ENCODE data around the gene ZG16.

The ZG16 gene

DNA sequence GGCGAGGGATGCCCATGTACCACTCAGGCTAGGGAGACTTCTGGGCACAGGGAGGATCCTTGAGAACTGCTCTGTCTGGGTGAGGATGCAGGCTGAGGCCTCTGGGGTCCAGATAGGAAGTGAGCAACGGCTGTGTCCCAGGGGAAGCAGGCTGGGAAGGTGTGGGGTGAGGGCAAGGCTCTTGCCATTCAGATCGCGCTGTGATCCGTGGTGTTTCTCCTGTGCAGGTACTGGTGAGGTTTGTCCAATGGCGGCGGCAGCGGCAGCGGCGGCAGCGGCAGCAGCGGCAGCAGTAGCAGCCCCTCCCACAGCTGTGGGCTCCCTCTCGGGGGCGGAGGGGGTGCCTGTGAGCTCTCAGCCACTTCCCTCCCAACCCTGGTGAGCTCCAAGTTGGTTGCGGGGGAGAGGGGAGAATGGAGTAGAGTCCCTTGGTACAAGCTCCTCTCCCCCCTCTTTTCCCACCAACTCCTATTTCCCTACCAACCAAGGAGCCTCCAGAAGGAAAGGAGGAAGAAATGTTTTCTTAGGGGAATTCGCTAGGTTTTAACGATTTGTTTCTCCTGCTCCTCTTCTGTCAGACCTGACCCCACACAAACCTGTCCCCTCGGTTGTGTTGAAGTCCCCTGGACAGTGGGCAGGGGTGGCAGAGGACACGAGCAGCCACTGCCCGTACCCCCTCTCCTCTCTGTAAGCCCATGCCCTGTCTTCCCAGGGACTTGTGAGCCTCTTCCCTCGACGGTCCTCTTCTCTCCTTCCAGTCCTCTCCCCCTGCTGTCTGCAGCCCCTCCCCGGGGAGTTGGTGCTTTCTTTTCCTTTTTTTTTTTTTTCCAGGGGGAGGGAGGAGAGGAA is 32.0 kb downstream of the ZG16 start:
- DNase-seq (ENCODE audit: low read depth) = peak; percentile 50

DNA sequence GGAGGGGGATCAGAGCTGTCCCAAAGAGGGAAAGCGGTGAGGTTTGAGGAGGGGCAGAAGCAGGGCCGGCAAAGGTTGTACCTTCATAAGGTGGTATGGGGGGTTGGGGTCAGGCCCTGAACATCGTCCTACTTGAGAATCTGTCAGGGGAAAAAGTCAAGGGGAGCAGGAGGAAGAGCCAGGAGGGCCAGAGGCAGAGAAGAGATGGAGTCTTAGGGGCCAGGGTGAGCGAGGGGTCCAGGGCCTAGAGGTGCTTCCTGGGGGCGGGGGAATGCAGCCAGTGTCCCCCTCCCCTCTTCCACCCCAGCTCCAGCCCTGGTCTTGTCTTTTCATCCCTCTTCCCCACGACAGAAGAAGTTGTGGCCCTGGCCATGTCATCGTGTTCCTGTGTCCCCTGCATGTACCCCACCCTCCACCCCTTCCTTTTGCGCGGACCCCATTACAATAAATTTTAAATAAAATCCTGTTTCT is 32.7 kb downstream of the ZG16 start:
- no peak for DNase-seq (ENCODE audit: low read depth)

DNA sequence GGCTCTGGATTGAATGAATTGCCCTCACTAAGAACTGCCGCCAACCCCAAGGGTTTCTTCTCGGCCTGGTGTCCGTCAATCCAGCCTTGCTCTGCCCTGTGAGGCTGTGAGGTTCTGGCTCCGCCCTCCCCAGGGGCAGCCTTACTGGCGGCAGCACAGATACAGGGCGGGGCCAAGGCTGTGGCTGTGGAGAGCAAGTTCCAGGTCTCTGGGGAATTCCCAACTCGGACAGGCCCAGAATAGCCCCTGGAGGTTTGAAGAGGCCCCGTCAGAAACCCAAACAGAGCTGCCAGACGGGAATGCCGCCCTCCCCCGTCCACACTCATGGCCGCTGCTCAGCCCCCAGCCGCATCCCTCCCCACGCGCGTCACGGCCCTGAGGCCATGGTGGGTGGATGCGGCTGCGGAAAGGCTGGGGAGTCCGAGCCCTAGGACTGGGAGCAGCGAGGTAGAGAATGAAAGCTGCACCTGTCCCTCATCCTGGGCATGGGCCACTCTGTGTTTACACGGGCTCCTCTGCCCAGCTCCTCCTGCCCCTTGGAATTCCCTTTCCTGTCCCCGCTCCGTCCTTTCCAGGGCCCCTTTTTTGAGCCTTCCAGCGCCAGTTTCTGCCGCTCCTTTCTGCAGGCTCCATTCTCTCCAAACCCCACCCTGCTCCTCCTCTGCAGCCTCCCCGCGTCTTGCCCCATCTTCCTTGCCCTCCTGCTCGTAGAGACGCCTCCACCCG is 33.3 kb downstream of the ZG16 start:
- peak; percentile 62 for DNase-seq (ENCODE audit: low read depth)

DNA sequence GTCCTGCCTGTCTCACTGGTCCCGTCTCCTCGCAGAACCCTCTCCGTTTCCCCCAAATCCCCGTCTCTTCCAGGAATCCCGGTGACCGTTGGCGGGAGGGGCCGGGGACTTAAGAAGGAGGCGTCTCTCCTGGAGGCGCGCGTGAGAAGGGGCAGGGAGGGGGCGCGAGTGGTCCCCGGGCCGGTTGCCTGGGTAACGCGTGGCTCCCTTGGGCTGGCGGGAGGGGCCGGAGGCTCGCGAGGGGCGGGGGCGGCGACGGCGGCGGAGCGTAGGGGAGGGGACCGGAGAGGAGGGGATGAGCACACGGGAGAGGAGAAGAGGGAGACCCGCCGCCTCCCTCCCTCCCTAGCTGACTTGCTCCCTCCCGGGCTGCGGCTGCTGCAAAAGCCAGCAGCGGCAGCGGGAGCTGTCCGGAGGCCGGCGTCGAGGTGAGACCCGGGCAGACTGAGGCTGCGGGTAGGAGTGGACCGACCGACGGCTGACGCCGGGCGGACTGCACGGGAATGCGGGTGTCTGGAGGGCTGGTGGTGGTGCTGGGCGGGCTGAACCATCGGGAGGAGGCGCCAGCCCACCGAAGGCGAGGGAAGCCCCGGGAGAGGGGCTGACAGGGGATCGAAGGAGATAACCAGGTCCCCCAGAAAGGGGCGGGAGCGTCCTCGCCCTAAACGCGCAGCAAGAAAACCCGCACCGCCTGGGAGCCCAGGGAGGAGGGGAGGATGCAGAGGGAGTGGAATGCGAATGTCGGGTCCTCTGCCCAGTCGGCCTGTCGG is 34.0 kb downstream of the ZG16 start, which contains the start of gene PRRT2:
TSS of gene PRRT2 (plus strand) at position 298 of the 770 bp plus-strand sequence. CDS start 862 bp downstream, outside the sequence.
- no peak for DNase-seq (ENCODE audit: low read depth)

DNA sequence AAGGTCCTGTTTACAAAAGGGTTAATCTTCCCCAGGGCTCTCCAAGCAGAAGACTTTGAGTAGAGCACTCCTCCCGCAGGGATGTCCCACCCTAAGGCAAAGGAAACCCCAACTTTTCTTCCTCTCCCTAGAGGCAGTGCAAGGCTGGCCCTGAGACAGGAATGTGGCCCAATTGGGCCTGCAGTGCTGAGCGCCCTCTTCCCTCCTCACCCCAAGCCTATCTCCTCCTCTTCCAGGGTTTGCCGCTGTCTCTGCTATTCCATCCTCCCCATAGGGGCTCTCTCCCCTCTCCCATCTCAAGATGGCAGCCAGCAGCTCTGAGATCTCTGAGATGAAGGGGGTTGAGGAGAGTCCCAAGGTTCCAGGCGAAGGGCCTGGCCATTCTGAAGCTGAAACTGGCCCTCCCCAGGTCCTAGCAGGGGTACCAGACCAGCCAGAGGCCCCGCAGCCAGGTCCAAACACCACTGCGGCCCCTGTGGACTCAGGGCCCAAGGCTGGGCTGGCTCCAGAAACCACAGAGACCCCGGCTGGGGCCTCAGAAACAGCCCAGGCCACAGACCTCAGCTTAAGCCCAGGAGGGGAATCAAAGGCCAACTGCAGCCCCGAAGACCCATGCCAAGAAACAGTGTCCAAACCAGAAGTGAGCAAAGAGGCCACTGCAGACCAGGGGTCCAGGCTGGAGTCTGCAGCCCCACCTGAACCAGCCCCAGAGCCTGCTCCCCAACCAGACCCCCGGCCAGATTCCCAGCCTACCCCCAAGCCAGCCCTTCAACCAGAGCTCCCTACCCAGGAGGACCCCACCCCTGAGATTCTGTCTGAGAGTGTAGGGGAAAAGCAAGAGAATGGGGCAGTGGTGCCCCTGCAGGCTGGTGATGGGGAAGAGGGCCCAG is 34.9 kb downstream of the ZG16 start:
- no peak for DNase-seq (ENCODE audit: low read depth)

DNA sequence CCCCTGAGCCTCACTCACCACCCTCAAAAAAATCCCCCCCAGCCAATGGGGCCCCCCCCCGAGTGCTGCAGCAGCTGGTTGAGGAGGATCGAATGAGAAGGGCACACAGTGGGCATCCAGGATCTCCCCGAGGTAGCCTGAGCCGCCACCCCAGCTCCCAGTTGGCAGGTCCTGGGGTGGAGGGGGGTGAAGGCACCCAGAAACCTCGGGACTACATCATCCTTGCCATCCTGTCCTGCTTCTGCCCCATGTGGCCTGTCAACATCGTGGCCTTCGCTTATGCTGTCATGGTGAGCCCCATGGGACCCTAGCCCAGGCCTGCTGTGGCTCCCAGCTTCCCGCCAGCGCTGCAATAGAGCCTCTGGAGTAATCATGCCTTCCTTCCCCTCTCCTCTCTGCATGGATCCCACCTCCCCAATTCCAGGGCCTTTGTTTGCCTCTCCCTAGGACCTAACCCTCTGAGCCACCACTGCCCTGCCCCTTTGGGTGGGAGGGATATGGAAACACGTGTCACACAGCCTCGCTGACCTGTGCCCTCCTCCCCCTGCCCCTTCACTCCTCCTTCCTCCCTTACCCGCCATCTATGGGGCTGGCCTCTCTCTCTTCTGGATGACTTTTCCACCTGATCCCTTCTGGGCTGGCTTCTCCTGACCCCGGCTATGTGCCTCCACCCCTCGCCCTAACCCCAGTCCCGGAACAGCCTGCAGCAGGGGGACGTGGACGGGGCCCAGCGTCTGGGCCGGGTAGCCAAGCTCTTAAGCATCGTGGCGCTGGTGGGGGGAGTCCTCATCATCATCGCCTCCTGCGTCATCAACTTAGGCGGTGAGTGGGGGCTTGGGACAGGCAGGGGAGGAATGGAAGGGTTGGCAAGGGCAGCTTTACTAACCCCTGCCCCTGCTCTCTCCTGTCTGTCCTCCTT is 35.8 kb downstream of the ZG16 start:
- no peak for DNase-seq (ENCODE audit: low read depth)

DNA sequence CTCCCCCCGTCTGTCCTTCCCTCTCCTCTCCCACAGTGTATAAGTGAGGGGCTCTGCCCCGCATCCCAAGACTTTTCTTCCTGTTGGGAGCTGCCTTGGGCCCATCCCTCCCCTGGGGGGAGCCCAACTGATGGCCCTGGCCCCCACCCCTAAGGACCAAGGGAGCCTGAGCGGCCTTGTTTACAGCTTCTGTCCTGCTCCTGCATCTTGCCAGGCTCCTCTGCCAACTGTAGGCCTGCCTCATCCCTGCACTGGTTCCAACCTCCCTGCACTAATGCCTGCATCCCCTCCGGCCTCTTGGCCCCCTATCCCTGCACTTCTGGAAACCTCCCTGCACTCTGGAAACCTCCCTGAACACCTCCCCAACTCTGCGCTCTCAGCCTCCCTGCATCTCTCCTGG is 36.5 kb downstream of the ZG16 start:
- no peak for DNase-seq (ENCODE audit: low read depth)

DNA sequence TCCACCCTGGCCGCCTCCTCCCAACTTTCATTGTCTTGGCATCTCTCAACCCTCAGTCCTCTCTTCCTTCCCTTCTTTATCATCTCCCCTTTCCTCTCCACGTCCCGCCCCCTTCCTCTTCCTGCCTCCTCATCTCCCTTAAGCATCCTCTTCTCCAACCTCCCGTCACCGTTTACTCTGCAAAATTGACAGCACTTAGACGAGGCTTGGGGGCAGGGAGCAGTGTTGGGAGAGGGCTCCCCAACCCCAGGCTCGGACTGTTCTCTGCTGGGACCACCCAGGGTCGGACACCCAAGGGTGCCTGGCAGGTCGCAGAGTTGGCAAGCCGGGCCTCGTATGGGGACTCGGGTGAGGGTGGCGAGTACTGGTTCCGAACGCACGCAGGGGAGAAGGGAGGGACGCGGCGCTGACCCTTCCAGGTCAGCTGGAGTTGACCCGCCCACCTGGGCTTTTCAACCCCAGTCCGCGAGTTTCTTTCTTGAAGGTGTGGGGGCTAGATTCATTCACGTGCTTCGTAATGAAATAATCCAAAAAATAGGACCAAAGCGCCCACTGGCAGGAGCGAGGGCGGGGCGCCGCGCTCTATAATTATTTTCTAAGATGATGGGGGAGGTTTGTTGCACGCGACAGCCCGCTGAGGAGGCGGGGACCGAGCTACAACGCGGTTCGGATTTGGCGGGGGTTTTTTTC is 37.1 kb downstream of the ZG16 start:
- no peak for DNase-seq (ENCODE audit: low read depth)

DNA sequence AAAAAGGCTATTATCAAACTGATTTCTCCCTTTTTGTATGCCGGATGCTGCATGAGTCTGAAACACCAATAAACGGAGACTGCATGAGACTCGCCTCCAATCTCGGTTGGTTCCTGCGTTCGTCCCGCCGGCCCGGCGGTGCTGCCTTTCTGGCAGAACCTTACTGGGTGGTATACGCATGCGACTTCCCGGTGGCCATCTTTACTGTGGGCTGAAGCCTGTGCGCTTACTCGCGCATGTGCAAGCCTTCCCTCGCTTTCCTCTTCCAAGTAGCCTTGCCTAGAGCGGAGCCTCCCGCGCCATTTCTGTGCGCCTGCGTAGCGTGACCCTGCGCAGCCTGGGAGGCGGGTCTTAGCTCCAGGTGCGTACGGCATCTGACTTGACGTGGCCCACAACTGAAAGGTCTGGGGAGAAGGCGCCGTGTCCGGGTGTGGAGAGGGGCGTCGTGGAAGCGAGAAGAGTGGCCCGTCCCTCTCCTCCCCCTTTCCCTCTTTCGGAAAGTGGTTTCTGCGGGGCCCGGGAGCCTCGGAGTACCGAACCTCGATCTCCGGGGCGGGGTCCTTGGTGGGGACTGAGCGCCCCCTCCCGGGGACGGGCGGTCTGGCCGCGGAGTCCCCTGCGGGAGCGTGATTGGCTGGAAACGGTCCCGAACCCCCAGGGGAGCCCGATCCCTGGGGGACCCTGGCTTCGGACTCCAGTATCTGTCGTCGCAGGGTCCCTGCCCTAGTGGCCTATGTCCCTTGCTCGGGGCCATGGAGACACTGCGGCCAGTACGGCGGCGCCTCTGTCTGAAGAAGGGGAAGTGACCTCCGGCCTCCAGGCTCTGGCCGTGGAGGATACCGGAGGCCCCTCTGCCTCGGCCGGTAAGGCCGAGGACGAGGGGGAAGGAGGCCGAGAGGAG is 38.0 kb downstream of the ZG16 start, which contains the start of gene PAGR1:
TSS of gene PAGR1 (plus strand) at position 360 of the 901 bp plus-strand sequence. CDS start at position 734, 374 bp downstream.
- DNase-seq (ENCODE audit: low read depth) = peak; percentile 97

DNA sequence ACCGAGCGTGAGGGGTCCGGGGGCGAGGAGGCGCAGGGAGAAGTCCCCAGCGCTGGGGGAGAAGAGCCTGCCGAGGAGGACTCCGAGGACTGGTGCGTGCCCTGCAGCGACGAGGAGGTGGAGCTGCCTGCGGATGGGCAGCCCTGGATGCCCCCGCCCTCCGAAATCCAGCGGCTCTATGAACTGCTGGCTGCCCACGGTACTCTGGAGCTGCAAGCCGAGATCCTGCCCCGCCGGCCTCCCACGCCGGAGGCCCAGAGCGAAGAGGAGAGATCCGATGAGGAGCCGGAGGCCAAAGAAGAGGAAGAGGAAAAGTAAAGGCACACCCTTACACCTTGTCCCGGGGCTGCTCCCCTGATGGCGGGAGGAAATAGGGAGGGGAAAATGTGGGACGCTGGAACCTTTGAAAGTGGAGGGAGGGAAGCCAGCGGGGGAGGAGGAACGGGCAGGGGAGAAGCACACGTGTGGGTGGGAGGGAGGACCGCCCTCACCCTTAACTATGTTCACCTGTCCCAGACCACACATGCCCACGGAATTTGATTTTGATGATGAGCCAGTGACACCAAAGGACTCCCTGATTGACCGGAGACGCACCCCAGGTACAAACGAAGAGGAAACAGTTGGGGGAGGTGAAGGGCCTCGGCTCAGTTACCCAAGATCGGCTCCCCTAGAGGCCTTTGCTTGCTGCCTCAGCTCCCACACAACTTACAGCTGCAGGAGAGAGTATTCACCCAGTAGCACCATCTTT is 38.8 kb downstream of the ZG16 start:
- DNase-seq (ENCODE audit: low read depth) = no peak

DNA sequence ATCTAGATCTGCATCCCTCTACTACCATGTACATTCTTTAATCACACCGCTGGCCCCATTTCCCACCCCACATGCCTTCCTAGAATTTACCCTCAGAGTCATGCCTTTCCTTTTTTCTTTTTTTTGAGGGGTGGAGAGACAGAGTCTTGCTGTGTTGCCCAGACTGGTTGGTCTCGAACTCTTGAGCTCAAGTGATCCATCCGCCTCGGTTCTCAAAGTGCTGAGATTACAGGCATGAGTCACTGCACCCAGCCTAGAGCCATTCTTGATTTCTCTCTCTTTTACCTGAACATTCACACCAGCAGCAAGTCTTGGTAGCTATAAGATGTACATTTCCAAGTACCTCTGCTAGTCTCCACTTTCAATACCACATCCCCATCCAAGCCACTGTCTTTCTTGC is 40.0 kb downstream of the ZG16 start:
- DNase-seq (ENCODE audit: low read depth) = no peak

DNA sequence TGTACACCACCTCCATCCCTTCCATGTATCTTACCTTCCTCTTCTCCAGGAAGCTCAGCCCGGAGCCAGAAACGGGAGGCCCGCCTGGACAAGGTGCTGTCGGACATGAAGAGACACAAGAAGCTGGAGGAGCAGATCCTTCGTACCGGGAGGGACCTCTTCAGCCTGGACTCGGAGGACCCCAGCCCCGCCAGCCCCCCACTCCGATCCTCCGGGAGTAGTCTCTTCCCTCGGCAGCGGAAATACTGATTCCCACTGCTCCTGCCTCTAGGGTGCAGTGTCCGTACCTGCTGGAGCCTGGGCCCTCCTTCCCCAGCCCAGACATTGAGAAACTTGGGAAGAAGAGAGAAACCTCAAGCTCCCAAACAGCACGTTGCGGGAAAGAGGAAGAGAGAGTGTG is 41.5 kb downstream of the ZG16 start:
- no peak for DNase-seq (ENCODE audit: low read depth)

DNA sequence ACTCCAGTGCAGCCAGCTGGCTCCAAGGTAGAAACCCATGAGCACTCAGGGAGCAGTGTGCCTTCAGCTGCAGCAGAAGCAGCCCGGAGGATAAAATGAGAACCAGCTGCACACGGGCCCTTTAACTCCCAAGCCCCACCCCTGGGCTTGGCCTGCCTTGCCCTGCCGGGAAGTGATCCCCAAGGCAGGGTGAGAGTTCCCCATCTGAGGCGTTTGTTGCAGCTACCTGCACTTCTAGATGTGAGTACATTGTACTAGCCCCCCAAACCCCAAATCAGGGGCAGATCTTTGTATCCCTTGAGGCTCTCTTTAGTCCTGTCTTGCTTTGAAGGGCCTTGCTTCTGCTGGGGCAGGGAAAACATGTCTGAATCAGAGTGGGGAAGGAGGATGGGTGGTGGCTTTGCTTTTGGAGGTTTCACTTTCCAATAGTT is 42.2 kb downstream of the ZG16 start, which contains the start of gene MVP:
TSS of gene MVP (plus strand) at position 192 of the 431 bp plus-strand sequence. CDS start 10,088 bp downstream, outside the sequence.
- no peak for DNase-seq (ENCODE audit: low read depth)

DNA sequence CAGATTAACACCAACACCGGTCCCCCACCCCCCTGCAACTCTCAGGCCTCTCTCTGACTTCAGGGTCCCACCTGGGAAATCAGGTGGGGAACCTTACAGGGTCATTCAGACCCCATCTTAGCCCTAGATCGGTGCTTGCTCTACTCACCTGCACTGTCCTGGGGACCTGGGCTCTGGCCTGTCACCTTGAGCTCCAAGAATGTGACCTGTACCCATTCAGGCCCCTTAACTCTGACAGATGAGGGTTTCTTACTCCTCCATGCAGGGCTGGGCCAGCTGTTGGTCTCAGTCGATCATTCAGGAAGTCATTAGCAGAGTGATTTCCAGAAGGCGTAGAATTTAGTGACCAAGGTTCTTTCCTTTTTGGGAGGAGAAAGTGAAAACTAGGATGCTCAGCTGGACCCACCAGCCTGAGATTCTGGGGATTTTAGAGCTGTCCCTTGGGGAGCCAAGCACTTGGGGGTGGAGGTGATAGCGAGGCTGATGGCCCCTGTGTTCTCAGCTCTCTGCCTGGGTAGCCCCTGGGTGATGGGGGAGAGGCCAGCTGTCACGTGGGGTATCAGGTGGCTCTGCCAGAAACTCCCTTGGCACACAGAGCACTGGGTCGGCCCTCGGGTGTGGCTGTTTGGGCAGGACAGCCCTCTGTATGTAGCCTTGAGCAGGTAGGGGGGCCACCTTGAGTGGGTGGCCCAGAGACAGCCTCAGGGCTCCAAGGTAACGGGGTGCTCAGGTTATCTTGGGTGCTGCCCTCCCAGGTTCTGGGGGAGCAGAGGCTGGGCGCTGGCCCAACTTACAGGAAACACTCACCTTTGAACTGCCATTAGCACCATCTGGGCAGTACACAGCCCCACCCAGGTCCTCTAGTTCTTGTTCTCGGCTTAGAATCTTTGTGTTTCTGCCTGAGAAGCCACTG is 42.9 kb downstream of the ZG16 start:
- DNase-seq (ENCODE audit: low read depth) = no peak

DNA sequence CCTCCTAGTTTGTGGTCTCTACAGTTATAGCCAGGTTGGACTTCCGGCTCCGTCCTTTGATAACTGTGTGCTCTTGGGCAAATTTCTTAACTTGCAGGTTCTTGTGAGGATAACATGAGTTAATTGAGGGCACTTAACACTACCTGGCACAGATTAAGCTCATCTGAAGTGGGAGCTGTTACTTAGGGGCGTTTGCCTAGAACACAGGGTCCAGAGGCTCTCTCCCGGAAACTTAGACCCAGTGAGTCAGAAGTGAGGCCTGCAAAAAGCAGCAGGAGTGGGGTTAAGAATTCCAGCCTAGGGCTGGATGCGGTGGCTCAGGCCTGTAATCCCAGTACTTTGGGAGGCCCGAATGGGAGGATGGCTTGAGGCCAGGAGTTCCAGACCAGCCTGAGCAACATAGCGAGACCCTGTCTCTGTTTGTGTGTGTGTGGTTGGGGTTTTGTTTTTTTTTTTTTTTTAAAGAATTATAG is 43.6 kb downstream of the ZG16 start:
- no peak for DNase-seq (ENCODE audit: low read depth)

DNA sequence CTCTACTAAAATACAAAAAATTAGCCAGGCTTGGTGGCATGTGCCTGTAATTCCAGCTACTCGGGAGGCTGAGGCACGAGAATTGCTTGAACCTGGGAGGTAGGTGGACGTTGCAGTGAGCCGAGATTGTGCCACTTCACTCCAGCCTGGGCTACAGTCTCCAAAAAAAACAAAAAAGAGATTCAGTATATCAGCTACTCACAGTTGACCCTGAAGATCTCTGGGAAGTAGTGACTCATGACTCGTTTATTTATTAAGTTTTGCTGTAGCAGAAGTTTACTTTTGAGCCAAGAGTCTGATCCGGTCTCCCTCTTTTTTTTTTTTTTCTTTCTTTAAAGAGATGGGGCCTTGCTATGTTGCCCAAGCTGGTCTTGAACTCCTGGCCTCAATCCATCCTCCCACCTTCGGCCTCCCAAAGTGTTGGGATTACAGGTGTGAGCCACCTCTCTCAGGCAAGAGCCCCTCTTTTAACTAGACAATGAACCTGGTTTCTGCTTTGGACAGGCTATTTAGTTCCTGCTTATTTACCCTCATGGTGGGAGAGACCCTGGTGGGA is 46.6 kb downstream of the ZG16 start:
- no peak for DNase-seq (ENCODE audit: low read depth)

Measured in stimulated activated CD8-positive, alpha-beta memory T cell treated with anti-CD3 and anti-CD28 coated beads, Interleukin-12 subunit alpha, Interleukin-12 subunit beta, amount 100 ng/mL, for 4 hours (primary cell).